SK-N-SH treated with all-trans-retinoic acid at 6 μM for 48 hours (cell line): ENCODE results near the gene ARFGEF3.

Experiments
- ARNTL ChIP-seq: fragments of 450-650 bp; formaldehyde crosslinking; IDR thresholded peaks from 2 replicates; pipeline ENCODE4 v1.5.0; 2020; ENCODE audit warnings: low read depth, mild to moderate bottlenecking, moderate library complexity, borderline replicate concordance
- CREB5 ChIP-seq: fragments of 250-450 bp; sonication (Bioruptor Pico); IDR thresholded peaks from 2 replicates; pipeline ENCODE4 v1.5.1; 2020; ENCODE audit warnings: low read depth, mild to moderate bottlenecking, moderate library complexity
- ESRRG ChIP-seq: fragments of 250-450 bp; sonication (Bioruptor Pico); IDR thresholded peaks from 2 replicates; pipeline ENCODE4 v1.6.1; 2021; ENCODE audit warnings: mild to moderate bottlenecking
- ISL1 ChIP-seq: fragments of 250-450 bp; sonication (Bioruptor Pico); IDR thresholded peaks from 2 replicates; pipeline ENCODE4 v2.1.2; 2022; ENCODE audit warnings: mild to moderate bottlenecking, moderate library complexity
- TSHZ2 ChIP-seq: fragments of 250-450 bp; sonication (Bioruptor Pico); IDR thresholded peaks from 2 replicates; pipeline ENCODE4 v1.5.0; 2020; ENCODE audit warnings: mild to moderate bottlenecking, moderate library complexity

DNA sequence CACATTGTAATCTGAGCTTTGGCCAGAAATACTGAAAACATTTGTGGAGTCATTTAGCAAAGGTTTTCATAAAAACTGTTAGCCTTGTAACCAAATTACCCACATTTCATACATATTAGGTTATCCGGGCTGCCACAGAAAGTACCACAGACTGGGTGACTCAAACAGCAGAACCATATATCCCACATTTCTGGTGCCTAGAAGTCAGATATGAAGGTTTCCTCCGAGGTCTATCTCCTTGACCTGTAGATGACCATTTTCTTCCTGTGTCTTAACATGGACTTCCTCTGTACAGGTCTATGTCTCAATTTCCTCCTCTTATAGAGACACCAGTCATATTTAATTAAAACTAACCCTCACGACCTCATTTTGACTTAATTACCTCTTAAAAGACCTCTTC lies 166.5 kb downstream of the ARFGEF3 start:
- TF ChIP-seq ARNTL (CRISPR knock-in tag) (no peak), ESRRG (CRISPR knock-in tag) (no peak), ISL1 (CRISPR knock-in tag) (no peak), CREB5 (no peak), TSHZ2 (CRISPR knock-in tag) (no peak)
